Vagina (tissue), 2 donors: ENCODE results near the gene TTC22. TPM values are rescaled to one million over a fixed set of nuclear protein-coding genes. Genes with fewer than 3 reads are reported as not detected.

Experiments
- DNase-seq, 2 donors: peaks; one replicate each; pipeline ENCODE4 v3.0.0-alpha.2; 2017; ENCODE audit errors: extremely low spot score in 2 of 2
- H3K27ac ChIP-seq: fragments of 200-600 bp; sonication (generic); one replicate; pipeline ENCODE4 v1.5.1; 2019
- H3K27me3 ChIP-seq: fragments of 200-600 bp; sonication (generic); one replicate; pipeline ENCODE4 v1.5.1; 2019
- H3K36me3 ChIP-seq, 2 donors: fragments of 200-600 bp; sonication (generic); one replicate each; pipeline ENCODE4 v1.5.1; 2017 to 2019
- H3K4me1 ChIP-seq: fragments of 200-600 bp; sonication (generic); one replicate; pipeline ENCODE4 v1.5.1; 2019
- H3K4me3 ChIP-seq, 2 donors: fragments of 200-600 bp; sonication (generic); 1 replicate in 1 of 2; 2 replicates in 1 of 2; pipeline ENCODE4 v1.5.1; 2016 to 2019
- H3K9me3 ChIP-seq: fragments of 200-600 bp; sonication (generic); one replicate; pipeline ENCODE4 v1.5.1; 2019
- POLR2A ChIP-seq, 2 donors: fragments of 450-650 bp; IDR thresholded peaks; one replicate each; pipeline ENCODE4 v1.6.1; 2017; ENCODE audit warnings: antibody characterized with exemption in 2 of 2, mild to moderate bottlenecking in 2 of 2, moderate library complexity in 2 of 2
- POLR2AphosphoS5 ChIP-seq, 2 donors: sonication (generic); formaldehyde crosslinking; IDR thresholded peaks; one replicate each; pipeline ENCODE4 v1.9.0; 2017; ENCODE audit warnings: antibody characterized with exemption in 2 of 2, mild to moderate bottlenecking in 2 of 2, low read depth in 1 of 2; ENCODE audit not compliant: insufficient read depth in 1 of 2
- intact Hi-C: fragments of 100-400 bp; cut with DNase I; formaldehyde crosslinking; loops from one replicate; pipeline ENCODE4 v1.15.1; 2023
- total RNA-seq: library from RNA; depleted of rRNA; stranded (reverse); fragments of >200 nt; gene quantifications from one replicate; pipeline ENCODE4 v1.2.3, GENCODE V29; 2016
- TF ChIP-seq, protein P1 (sequence below), 3 experiments: fragments of 450-650 bp in 2 of 3; fragments of 200-600 bp in 1 of 3; sonication (generic) in 1 of 3; IDR thresholded peaks; one replicate each; pipeline ENCODE4 v1.5.1; 2017 to 2019; ENCODE audit warnings: antibody characterized with exemption in 3 of 3, mild to moderate bottlenecking in 2 of 3, moderate library complexity in 2 of 3

Gene TTC22
- total RNA-seq, 1 donor from 2014 or later: 43.5 TPM

DNA sequence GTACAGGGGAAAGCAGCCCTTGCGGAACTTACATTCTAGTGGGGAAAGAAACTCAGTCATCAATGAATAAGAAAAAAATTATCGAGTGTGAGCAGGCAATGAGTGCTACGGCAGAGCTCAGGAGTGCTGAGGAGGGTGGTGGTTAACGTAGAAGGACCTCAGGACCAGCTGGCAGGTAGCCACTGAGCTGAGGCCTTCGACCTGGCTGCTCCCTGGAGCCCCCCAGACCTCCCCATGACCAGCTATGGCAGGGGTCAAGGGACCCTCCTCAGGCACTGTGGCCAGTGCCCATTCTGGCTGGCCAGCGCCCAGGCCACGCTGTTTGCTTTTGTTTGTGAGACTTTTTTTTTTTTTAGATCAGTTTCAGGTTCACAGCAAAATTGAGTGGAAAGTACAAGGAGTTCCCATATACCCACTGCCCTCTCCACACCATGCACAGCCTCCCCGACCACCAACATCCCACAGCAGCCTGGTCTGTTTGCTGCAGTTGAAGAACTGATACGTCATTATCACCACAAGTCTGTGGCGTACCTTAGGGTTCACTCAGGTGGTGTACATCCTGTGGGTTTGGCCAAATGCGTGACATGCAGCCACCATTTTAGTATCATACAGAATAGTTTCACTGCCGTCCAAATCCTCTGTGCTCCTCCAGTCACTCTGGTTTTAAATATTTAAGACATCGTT is 11.8 kb upstream of the TTC22 start:
- no peak overlapping the region for H3K4me3 ChIP-seq
- no peaks in the 10 kb centered on the region for H3K27me3 ChIP-seq
- no peaks in the 10 kb centered on the region for H3K9me3 ChIP-seq
- H3K4me1 ChIP-seq: no peaks in the 10 kb centered on the region
- peak in 1 of 2 donors; percentile 27 for DNase-seq
- no peak overlapping the region for H3K27ac ChIP-seq
- TF ChIP-seq POLR2A (IDR thresholded peaks at IDR 0.05) (no peak), POLR2AphosphoS5 (IDR thresholded peaks at IDR 0.05; ENCODE audit: insufficient read depth in 1 of 2, low read depth in 1 of 2) (no peak)
- TF ChIP-seq, protein P1, sequence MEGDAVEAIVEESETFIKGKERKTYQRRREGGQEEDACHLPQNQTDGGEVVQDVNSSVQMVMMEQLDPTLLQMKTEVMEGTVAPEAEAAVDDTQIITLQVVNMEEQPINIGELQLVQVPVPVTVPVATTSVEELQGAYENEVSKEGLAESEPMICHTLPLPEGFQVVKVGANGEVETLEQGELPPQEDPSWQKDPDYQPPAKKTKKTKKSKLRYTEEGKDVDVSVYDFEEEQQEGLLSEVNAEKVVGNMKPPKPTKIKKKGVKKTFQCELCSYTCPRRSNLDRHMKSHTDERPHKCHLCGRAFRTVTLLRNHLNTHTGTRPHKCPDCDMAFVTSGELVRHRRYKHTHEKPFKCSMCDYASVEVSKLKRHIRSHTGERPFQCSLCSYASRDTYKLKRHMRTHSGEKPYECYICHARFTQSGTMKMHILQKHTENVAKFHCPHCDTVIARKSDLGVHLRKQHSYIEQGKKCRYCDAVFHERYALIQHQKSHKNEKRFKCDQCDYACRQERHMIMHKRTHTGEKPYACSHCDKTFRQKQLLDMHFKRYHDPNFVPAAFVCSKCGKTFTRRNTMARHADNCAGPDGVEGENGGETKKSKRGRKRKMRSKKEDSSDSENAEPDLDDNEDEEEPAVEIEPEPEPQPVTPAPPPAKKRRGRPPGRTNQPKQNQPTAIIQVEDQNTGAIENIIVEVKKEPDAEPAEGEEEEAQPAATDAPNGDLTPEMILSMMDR (IDR thresholded peaks at IDR 0.05): no peak
- H3K36me3 ChIP-seq: no peaks in the 10 kb centered on the region
- intact Hi-C loops: no loop called here

DNA sequence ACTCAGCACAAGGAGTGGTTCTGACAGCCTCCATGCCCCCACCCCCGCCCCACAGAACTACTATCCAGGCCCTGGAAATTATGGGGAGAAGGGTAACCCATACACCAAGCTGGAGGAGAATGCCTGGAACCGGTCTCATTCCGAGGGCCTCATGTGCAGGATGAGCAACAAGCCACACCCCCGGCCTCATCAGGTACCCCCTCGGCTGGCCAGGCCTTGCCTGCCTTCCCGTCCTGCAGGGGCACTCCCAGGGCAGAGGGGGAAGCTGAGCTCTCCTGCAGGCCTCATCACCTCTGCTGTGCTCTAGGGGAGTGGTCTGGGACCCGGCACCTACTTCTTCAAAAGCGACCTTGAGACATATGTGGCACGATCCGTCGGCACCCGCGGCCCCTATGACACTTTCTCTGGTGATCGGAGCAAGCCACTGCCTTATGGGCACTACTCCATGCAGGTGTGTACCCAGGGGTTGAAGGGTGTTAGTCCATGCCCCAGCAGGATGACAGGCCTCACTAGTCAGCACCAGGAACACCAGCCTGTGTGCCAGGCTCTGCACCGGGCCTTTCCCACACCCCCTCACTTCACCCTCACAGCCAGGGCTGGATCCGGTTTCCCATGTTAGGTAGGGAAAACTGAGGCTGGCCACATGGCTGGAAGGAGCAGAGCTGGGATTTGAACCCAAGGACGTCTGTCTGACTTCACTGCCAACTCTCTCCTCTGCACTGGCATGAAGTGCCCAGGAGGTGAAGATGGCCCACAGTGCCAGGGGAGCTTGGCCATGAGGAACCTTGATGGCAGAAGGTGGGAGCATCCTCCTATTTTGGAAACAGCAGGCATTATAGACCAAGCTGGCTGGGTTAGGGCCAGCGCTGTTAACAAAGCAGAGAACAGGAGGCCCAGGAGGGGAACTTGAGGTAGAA is 10.9 kb upstream of the TTC22 start:
- intact Hi-C loops: no loop called here
- DNase-seq: peak; percentile 75 to 81
- H3K27me3 ChIP-seq: no peaks in the 10 kb centered on the region
- no peaks in the 10 kb centered on the region for H3K9me3 ChIP-seq
- H3K27ac ChIP-seq: no peak overlapping the region
- H3K4me3 ChIP-seq: no peak overlapping the region
- no peaks in the 10 kb centered on the region for H3K4me1 ChIP-seq
- no peaks in the 10 kb centered on the region for H3K36me3 ChIP-seq
- TF ChIP-seq, protein P1 (IDR thresholded peaks at IDR 0.05): no peak
- TF ChIP-seq POLR2A (IDR thresholded peaks at IDR 0.05): no peak
- TF ChIP-seq POLR2AphosphoS5 (IDR thresholded peaks at IDR 0.05; ENCODE audit: insufficient read depth in 1 of 2, low read depth in 1 of 2): no peak

GRCh38 chr1:54811066-54811465 is 9.9 kb upstream of the TTC22 start:
- no peaks in the 10 kb centered on the region for H3K4me1 ChIP-seq
- H3K9me3 ChIP-seq: no peaks in the 10 kb centered on the region
- TF ChIP-seq, protein P1 (IDR thresholded peaks at IDR 0.05): no peak
- no peak for TF ChIP-seq POLR2AphosphoS5 (IDR thresholded peaks at IDR 0.05; ENCODE audit: insufficient read depth in 1 of 2, low read depth in 1 of 2)
- TF ChIP-seq POLR2A (IDR thresholded peaks at IDR 0.05): no peak
- no peak overlapping the region for H3K4me3 ChIP-seq
- H3K27ac ChIP-seq: no peak overlapping the region
- no peak for DNase-seq
- intact Hi-C loops: no loop called here
- H3K27me3 ChIP-seq: no peaks in the 10 kb centered on the region
- H3K36me3 ChIP-seq: no peaks in the 10 kb centered on the region

GRCh38 chr1:54810153-54810942 is 9.2 kb upstream of the TTC22 start:
- Histone ChIP-seq H3K27me3 (no peaks in the 10 kb centered on the region), H3K9me3 (no peaks in the 10 kb centered on the region), H3K4me1 (no peaks in the 10 kb centered on the region), H3K36me3 (no peaks in the 10 kb centered on the region), H3K27ac (no peak overlapping the region), H3K4me3 (no peak overlapping the region)
- intact Hi-C loops: no loop called here
- TF ChIP-seq POLR2A (IDR thresholded peaks at IDR 0.05): no peak
- TF ChIP-seq, protein P1 (IDR thresholded peaks at IDR 0.05): peak; percentile 58 to 75 (median 69)
- peak; percentile 83 to 87 for DNase-seq
